ENCODE data around the gene DPYSL5. TPM values are rescaled to one million over a fixed set of nuclear protein-coding genes. Genes with fewer than 3 reads are reported as not detected.
A peak's percentile ranks its signal among the peaks of the same experiment; 100 is the strongest.

Gene DPYSL5
- total and polyA plus RNA-seq, 2 of the 13 experiments (the other 11 are each of a cell fraction or from before 2014, with no cell fraction given), result 0.15 TPM; not detected in 1

GRCh38 chr2:26941486-26941885 lies 93.6 kb downstream of the DPYSL5 start (continued):
- TF ChIP-seq, protein P1, sequence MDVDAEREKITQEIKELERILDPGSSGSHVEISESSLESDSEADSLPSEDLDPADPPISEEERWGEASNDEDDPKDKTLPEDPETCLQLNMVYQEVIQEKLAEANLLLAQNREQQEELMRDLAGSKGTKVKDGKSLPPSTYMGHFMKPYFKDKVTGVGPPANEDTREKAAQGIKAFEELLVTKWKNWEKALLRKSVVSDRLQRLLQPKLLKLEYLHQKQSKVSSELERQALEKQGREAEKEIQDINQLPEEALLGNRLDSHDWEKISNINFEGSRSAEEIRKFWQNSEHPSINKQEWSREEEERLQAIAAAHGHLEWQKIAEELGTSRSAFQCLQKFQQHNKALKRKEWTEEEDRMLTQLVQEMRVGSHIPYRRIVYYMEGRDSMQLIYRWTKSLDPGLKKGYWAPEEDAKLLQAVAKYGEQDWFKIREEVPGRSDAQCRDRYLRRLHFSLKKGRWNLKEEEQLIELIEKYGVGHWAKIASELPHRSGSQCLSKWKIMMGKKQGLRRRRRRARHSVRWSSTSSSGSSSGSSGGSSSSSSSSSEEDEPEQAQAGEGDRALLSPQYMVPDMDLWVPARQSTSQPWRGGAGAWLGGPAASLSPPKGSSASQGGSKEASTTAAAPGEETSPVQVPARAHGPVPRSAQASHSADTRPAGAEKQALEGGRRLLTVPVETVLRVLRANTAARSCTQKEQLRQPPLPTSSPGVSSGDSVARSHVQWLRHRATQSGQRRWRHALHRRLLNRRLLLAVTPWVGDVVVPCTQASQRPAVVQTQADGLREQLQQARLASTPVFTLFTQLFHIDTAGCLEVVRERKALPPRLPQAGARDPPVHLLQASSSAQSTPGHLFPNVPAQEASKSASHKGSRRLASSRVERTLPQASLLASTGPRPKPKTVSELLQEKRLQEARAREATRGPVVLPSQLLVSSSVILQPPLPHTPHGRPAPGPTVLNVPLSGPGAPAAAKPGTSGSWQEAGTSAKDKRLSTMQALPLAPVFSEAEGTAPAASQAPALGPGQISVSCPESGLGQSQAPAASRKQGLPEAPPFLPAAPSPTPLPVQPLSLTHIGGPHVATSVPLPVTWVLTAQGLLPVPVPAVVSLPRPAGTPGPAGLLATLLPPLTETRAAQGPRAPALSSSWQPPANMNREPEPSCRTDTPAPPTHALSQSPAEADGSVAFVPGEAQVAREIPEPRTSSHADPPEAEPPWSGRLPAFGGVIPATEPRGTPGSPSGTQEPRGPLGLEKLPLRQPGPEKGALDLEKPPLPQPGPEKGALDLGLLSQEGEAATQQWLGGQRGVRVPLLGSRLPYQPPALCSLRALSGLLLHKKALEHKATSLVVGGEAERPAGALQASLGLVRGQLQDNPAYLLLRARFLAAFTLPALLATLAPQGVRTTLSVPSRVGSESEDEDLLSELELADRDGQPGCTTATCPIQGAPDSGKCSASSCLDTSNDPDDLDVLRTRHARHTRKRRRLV (CRISPR knock-in tag; IDR thresholded peaks at IDR 0.05), result no peak
- TF ChIP-seq MED8 (CRISPR knock-in tag; IDR thresholded peaks at IDR 0.05; ENCODE audit: insufficient replicate concordance), result no peak
- TF ChIP-seq ZNF598 (CRISPR knock-in tag; IDR thresholded peaks at IDR 0.05; ENCODE audit: borderline replicate concordance), result no peak
- no peak for TF ChIP-seq MAZ (IDR thresholded peaks at IDR 0.05; ENCODE audit: borderline replicate concordance, low read depth, low read length)
- no peak for TF ChIP-seq MAZ (CRISPR knock-in tag; IDR thresholded peaks at IDR 0.05; ENCODE audit: low read depth)

GRCh38 chr2:26942543-26943295 lies 94.8 kb downstream of the DPYSL5 start:
- ChIA-PET POLR2A (interaction anchor here (1.1 to 1.2 kb wide), 2 partner anchors 17 to 96 kb away, joined by 5 to 6 read pairs; no protein-coding TSS in a partner anchor), CTCF (ENCODE audit: low intra/inter-chr PET ratio, low total read pairs) (interaction anchor here (1.3 to 4.6 kb wide), 2 partner anchors 20 to 97 kb away, joined by 4 to 80 read pairs; partner anchors contain the start of gene DPYSL5)
- 19% methylated on average over 28 of the region's 28 CpGs for WGBS (ENCODE audit: low lambda C conversion rate)
- intact Hi-C loops (cut with micrococcal nuclease; ENCODE audit: unreplicated experiment) (loop anchor here (1.0 kb wide), 2 partner anchors 20 to 96 kb away; no protein-coding TSS in a partner anchor), in situ Hi-C loops (cut with HindIII; ENCODE audit: extremely low pct_ligation_motif_present, low pct_unique_long_range_greater_than_20kb) (loop anchor here (5.0 kb wide), 1 partner anchor 95 kb away; the partner anchor contains the start of gene DPYSL5)
- H4K20me1 ChIP-seq (ENCODE audit: insufficient read depth, low read length), result no peaks in the 10 kb centered on the region
- peak; percentile 98 for FAIRE-seq
- H3K4me2 ChIP-seq (ENCODE audit: low read depth, low read length), result peak overlapping the region; percentile 54
- DNase-seq (ENCODE audit: low spot score), result peak; percentile 53
- H2AFZ ChIP-seq (ENCODE audit: low read length), result no peak overlapping the region
- H3K9ac ChIP-seq (ENCODE audit: insufficient read depth, low read depth, low read length), result no peak overlapping the region
- no peaks in the 10 kb centered on the region for H3K79me2 ChIP-seq (ENCODE audit: insufficient read depth, low read length)
- H3K27ac ChIP-seq (ENCODE audit: extremely low read length, insufficient read depth, low read length), result no peak overlapping the region
- peaks cover 10 to 65% of the 10 kb centered on the region in 2 experiments for H3K27me3 ChIP-seq (ENCODE audit: control insufficient read depth in 1 of 2, insufficient read depth in 2 of 2, low read length in 2 of 2)
- H3K4me3 ChIP-seq (replicated peaks in 1 of 3; ENCODE audit: insufficient read depth in 1 of 3, low read depth in 2 of 3, low read length in 3 of 3), result peak overlapping the region in 1 of 3 experiments; percentile 24; a peak in 1 of 6 replicates
- peaks cover 23% of the 10 kb centered on the region for H3K4me1 ChIP-seq (ENCODE audit: insufficient read depth, low read length)
- H3K9me3 ChIP-seq (ENCODE audit: low read length), result no peaks in the 10 kb centered on the region
- BruUV-seq (replicated peaks), result no TSS peak
- no peaks in the 10 kb centered on the region for H3K36me3 ChIP-seq (replicated peaks in 1 of 2; ENCODE audit: control insufficient read depth in 1 of 2, insufficient read depth in 2 of 2, low read length in 2 of 2)
- peak; percentile 62 for ATAC-seq
- 0 out of 2 replicates have a peak, but pooled peaks have one; percentile 53 for TF ChIP-seq BORCS8-MEF2B (CRISPR knock-in tag; IDR thresholded peaks at IDR 0.05)
- no peak for TF ChIP-seq ZKSCAN5 (CRISPR knock-in tag; IDR thresholded peaks at IDR 0.05)
- TF ChIP-seq MTF1 (CRISPR knock-in tag; IDR thresholded peaks at IDR 0.05), result no peak
- peak; percentile 80 for TF ChIP-seq XRCC5 (optimal IDR thresholded peaks at IDR 0.05; ENCODE audit: low read length)
- TF ChIP-seq MTA1 (CRISPR knock-in tag; IDR thresholded peaks at IDR 0.05; ENCODE audit: borderline replicate concordance), result 0 out of 2 replicates have a peak, but pooled peaks have one; percentile 61
- TF ChIP-seq HNF1B (CRISPR knock-in tag; IDR thresholded peaks at IDR 0.05), result peak; percentile 69; the same call in 1 of the 2 replicates
- TF ChIP-seq, protein P2, sequence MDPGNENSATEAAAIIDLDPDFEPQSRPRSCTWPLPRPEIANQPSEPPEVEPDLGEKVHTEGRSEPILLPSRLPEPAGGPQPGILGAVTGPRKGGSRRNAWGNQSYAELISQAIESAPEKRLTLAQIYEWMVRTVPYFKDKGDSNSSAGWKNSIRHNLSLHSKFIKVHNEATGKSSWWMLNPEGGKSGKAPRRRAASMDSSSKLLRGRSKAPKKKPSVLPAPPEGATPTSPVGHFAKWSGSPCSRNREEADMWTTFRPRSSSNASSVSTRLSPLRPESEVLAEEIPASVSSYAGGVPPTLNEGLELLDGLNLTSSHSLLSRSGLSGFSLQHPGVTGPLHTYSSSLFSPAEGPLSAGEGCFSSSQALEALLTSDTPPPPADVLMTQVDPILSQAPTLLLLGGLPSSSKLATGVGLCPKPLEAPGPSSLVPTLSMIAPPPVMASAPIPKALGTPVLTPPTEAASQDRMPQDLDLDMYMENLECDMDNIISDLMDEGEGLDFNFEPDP (CRISPR knock-in tag; conservative IDR thresholded peaks at IDR 0.05), result 0 out of 2 replicates have a peak, but pooled peaks have one; percentile 57
- TF ChIP-seq SMC3 (IDR thresholded peaks at IDR 0.05; ENCODE audit: low read length), result peak; percentile 94
- no peak for TF ChIP-seq GTF2F1 (IDR thresholded peaks at IDR 0.05; ENCODE audit: low read length)

Data from HepG2 (cell line).